ENCODE data around the gene HDAC4.

Gene HDAC4

DNA sequence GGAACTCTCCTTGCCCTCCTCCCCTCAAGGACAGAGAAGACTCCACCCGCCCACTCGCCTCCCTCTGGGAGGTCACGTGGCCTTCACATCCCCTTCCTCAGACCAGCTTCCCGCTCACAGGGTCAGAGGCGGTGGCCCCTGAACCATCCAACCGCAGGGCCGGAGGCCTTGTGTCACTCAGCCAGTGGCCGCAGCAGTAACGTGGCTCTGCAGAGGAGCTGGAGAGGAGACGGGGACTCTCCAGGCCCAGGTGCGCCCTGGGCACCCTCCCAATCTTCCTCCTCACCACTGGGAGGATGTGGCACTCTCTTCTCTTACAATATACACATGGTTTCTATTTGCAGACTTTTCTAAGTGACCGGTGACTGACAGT, 391.2 kb downstream of the HDAC4 start:
- peak; percentile 38 for DNase-seq (ENCODE audit: low spot score)

DNA sequence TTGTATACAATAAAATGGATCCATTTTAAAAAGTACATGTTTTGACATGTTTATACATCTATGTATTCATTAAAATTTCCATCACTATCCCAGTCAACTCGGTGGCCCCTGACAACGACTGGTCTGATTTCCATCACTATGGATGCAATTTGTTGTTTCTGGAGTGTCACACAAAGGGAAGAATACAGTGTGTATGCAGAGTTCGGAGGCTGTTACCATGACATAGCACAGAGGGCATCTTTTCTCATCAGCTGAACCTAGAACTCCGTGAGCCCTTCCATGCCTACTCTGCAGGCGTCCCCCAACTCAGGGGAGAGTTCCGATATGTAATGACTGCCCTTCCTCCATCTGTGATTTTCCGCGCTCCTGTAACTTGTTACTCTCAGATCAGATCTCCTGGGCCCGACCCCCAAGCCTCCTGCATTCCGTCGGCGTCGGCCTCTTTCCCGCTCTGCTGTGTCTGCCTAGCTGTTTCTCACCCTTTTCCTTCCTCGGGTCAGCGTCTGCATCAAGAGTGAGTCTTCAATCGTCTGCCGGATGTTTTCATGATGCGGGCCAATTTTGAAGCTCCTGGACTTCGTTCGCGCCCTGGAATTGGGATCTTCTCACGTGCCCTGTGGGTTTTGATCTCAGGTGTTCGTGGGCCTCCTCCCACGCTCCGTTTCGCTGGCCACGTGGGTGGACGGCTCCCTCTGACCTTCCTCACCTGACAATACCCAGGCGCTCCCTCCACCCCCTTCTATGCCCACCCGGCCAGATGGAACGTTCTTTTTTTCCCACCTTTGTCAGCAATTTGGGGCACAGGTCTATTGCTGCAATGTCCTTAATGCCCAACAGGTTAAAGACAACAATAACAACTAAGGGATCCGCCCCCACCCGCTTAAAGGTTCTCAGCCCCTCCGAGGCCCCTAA, 391.9 kb downstream of the HDAC4 start:
- peak; percentile 36 for DNase-seq (ENCODE audit: low spot score)

DNA sequence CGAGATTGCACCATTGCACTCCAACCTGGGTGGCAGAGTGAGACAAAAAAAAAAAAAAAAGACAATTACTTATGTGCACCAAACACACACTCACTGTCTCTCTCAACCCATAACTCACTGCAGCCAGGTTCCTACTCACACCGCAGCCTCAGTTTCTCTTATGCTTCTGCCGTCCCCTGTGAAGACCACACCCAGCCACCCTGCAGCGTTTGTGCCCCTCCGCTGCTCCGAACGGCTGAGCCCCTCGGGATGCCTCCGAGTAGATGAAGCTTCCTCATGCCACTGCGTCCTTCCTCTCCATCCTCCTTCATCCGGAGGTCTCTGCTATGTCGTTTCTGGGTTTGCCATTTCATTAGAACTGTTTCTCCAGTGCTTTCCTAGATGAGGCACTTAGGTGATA, 392.8 kb downstream of the HDAC4 start:
- no peak for DNase-seq (ENCODE audit: low spot score)

DNA sequence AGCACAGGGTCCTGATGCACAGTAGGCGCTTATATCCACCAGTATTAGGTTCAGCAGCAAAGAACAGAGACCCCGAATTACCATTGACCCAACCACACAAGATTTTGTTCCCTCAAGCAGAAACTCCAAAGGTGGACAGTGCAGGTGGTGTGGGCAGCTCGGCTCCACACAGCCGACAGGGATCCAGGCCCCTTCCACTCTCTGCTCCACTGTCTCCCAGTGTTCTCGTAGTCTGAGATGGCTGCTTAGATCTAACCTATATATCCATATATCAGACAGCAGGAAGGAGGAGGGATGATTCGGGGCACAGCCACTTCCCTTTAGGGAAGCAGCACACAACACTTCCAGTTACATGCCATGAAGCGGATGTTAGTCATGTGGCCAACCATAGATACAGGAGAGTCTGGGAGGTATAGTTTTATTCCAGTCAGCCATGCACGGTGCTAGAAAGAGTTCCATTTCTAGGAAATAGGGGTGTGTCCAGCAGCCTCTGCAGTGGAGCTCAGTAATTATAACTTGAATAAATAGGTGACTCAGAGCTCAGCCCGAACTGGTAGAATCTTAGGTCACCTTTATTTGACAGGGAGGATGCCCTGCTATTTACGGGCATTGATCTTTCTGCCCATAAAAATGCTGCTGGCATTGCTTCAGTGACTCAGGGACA, 394.1 kb downstream of the HDAC4 start:
- DNase-seq (ENCODE audit: low spot score): peak; percentile 52

DNA sequence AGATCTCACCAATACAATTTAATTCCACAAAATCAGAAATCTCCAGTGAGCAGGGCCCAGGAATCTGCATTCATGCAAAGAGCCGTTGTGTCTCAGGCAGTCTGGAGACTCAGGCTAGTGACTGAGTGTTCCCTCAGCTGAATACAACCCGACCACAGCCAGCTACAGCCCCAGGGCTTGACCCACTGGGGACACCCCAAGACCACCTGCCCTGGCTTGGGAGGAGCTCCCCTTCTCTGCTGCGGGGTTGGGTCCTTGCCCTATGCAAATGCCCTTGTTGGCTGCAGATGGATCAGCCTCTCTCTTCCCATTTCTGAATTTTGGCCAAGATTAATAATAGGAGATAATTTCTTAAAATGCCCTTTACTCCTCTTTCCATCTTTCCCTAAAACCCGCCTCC, 395.2 kb downstream of the HDAC4 start:
- peak; percentile 33 for DNase-seq (ENCODE audit: low spot score)

DNA sequence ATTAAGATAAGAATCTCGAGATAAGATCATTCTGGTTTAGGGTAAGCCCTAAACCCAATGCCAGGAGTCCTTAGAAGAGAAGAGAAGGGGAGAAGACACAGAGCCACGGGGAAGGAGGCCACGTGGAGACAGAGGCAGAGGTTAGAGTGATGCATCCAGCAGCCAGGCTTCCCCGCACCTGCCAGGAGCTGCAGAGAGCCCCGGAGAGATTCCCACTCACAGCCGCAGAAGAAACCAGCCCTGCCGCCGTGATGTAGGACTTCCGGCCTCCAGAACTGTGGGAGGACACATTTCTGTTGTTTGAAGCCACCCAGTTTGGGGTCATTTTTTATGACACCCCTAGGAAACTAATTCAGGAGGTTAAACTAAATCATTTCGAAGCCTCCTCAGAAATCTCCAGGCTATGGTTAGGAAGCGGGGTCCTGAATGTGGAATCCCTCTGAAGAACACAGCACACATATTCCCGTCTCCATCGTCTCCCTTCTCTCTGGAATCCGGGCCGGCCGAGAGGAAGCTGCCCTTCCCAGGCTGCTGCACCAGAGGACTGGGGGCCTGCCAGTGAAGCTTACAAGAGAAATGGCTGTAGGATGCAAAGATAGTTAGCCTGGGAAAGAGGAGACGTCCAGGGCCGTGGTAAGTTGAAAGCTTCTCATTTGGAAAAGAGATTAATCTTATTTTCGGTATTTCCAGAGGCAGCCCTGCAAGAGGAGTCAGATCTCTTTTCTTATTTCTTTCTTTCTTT, 396.4 kb downstream of the HDAC4 start:
- peak; percentile 44 for DNase-seq (ENCODE audit: low spot score)

DNA sequence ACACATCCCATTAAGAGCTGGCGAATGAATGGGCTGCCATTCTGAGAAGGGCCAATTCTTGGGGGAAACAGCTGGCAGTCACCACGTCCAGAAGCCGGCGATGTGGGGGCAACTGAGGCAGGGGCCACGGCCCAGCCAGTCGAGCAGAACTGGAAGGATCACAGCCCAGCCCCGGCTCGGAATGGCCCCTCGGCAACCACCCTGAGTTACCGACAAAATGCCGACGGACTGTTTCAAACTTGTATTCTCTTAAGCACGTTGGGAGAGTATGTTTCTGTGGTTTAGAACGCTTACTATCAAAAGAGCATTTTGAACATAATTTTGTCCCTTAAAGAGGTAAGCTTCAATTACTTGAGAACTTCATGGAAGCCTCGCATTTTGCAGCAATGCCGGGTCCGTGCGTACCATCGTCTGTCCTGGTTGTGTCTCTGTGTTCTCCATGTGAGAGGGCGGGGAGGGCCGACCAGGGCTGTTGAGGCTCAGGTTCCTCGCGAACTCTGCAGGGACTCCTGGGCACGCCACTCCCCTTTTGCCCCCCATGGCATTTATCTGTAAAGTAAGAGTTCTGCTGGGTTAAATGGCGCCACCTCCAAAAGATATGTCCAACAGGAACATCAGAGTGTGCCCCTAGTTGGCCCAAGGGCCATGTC, 397.1 kb downstream of the HDAC4 start:
- peak; percentile 40 for DNase-seq (ENCODE audit: low spot score)

DNA sequence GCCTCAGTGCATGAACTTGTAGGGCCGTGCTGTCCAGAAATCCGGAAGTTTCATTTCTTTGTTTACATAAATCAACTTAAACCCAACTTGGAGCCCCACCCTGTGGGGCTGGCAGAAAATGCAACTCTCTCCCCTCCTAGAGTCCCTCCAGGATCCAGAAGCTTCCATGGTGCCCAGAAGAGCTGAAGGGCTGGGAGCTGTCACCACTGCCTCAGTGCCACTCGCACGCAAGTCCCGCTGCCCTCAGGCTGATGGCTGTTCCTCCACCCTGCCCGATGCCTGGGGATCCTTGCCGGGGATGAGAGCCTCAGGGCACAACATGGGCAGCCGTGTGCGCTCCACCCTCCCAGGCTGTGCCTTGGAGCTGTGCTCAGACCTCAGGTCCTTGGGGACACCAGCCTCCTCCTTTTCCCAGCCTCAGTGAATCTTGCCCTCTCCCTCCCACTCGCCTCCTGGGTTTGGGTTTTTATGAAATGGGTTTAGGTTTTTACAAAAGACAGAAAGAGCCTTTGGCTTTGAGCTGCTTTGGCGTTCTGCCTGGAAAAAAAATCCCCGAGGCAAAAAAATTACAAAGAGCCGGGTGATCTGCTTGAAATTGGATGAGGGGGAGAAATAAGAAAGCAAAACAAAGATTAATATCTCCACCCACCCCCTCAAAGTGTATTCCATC, 397.7 kb downstream of the HDAC4 start:
- DNase-seq (ENCODE audit: low spot score): peak; percentile 75

DNA sequence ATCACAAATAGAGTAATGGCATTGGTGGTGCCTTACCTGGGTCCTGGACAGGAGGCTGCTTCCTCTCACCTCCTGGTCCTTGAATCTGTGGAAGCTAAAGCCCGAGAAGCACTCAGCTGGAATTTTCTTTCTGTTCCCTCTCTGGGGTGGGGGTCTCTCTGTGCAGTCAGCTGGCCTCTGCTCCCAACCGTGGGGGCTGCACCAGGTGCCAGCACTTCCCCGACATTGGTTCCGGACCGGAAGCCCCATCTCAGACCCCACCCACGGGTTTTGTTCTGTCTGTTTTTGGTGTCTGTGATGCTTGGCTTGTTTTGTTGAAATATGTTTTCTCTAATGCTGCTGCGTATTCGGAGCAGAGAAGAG, 398.2 kb downstream of the HDAC4 start:
- DNase-seq (ENCODE audit: low spot score): no peak

DNA sequence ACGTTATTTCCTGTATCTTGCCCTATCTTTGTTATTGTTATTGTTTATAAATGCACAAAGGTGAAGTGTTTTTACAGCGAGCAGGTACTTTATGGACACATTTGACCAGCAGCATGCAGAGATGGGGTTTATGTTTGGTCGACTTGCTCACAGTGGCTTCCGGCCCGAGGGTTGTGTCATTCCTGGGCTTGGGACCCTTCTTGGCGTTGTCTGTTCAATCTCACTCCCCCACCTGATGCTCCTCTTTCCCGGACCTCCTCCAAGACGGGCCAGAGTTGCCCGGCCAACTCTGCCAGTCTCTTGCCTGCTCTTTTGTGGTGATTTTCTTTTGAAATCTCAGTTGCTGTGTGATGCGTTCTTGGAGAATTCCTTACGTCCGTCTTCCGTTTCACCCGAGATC, 399.0 kb downstream of the HDAC4 start:
- DNase-seq (ENCODE audit: low spot score): no peak

DNA sequence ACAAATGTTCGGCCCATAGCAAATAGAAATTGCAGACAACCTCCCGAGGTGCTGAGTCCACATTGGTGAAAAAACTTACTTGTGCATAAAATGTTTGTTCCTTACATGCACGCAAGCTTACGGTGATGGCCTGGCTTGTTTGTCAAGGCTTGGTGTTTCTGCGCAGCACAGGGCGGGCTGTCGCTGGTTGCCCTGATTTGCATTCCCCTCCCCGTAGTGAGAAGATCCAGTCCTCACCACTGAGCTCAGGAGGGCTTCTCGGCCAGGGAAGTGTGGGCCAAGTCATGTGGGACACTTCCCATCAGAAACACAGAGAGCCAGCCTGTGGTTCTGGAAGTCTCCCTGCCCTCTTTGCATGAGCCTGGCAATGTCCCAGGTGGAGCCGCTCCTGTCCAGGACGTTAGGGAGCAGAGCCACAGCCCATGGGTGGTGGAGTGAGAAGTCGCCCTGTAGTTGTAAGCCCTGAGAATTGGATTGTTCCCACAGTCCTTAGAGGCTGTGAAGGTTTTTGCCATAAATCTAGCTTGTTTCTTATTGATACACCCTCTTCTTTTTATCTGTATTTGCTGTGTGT, 400.2 kb downstream of the HDAC4 start:
- DNase-seq (ENCODE audit: low spot score): no peak

DNA sequence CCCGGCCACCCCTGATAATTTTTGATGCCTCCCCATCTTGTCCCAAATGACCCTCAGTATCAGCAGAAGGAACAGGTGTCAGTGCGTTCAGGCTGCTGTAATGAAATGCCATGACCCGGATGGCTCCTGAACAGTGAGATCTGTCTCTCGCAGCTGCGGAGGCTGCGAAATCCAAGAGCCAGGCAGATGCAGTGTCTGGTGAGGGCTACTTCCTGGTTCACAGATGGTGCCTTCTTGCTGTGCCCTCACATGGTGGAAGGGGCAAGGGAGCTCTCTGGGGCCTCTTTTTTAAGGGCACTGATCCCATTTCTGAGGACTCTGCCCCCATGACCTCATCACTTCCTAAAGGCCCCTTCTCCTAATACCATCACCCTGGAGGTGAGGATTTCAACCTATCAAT, 400.7 kb downstream of the HDAC4 start:
- no peak for DNase-seq (ENCODE audit: low spot score)

DNA sequence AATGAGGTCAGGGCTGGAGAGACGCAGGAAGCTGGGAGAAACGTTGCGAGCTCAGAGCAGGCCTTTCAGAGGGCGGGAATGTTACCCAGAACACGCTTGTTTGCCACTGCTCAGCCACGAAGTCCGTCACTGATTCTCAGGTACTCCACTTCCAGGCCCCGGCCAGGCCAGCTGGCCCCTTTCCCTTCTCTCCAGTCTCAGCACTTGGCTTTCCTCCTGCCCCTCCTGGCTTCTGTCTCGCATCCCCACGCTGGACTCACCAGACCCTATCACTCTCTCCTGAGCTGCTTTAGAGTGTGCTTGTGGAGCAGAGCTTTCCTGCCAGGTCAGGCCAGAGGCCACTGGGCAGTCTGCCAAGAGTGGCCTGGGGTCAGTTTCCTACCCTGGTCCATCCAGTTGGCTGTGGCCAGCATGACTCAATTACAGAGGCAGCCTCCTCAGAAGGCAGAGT, 401.5 kb downstream of the HDAC4 start:
- DNase-seq (ENCODE audit: low spot score): no peak

DNA sequence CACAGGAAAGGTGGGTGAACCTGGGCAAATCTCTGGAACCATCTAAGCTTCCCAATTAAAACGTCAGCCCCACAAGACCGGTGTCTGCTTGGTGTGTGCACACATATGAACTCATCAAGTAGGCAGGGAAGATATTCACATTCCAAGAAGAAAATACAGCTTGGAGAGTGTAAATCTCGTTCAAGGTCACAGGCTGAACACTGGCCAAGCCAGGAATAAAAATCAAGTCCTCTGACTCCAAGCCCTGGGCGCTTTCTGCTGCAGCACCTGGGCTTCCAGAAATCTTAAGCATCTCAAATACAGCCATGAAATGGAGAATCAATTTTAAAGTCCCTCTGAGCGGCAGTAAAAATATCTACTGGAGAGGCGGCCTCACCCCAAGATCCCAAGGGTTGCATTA, 402.0 kb downstream of the HDAC4 start:
- DNase-seq (ENCODE audit: low spot score): no peak
